ENCODE results near the gene GRXCR1.

- TF ChIP-seq CTCF (IDR thresholded peaks at IDR 0.05): no peak
- TF ChIP-seq POLR2A (IDR thresholded peaks at IDR 0.05): no peak
These were observed 36.1 kb downstream of the GRXCR1 start for GRCh38 chr4:42928582-42928981.

Data from esophagus squamous epithelium (tissue), 4 donors.